ENCODE results near the gene PLA2G15.

- TF ChIP-seq CTCF (IDR thresholded peaks at IDR 0.05; ENCODE audit: insufficient read depth, low read length, poor library complexity, severe bottlenecking) = no peak
- no peak for TF ChIP-seq EZH2phosphoT487 (conservative IDR thresholded peaks at IDR 0.05; ENCODE audit: low read length)
Observed at GRCh38 chr16:68246121-68246520, 948 bp downstream of the PLA2G15 start.
